Stimulated activated CD4-positive, alpha-beta T cell treated with anti-CD3 and anti-CD28 coated beads, TNF-alpha, amount 100 ng/mL, for 48 hours (primary cell): ENCODE data around the gene RAMP3.
"Not testable (repeated sequence)": the region's sequence is repeated elsewhere in the genome, so short reads cannot be mapped to it uniquely, and the experiment has no call there.

Experiments used
- DNase-seq, 3 donors: peaks; one replicate each; pipeline ENCODE4 v3.0.0-alpha.2; 2020; ENCODE audit warnings: low read depth in 3 of 3

Gene RAMP3

DNA sequence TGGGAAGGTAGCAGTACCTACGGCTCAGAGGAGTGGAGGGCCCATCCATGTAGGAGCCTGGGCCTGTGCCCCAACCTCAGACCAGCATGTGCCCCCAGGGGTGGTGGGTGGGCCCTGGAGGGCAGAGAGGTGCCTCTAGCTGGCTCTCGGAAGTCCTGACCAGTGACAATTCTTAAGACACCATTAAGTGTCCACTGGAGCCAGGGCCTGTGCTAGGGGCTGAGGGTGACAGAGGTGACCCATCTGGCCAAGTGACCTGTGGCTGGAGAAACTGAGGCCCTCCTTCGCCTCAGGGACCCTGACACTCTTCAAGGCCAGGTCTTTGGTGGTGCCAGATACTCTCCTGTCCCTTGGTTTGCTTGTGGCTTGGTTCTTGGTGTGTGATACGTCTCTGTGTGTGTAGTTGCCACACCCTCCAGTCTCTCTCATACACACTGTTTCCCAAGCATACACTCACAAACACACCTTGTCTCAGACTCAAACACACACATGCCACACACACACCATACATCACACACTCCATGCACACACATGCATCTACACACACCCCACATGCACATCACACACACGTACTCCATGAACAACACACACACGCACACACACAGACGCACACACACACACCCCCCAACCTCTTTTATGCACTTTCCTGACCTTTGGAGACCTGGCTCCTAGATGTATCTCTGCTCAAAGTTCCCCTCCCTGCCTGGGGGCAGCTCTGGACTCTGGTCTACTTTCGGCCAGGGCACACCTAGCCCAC is 897 bp upstream of the RAMP3 start:
- no peak for DNase-seq

DNA sequence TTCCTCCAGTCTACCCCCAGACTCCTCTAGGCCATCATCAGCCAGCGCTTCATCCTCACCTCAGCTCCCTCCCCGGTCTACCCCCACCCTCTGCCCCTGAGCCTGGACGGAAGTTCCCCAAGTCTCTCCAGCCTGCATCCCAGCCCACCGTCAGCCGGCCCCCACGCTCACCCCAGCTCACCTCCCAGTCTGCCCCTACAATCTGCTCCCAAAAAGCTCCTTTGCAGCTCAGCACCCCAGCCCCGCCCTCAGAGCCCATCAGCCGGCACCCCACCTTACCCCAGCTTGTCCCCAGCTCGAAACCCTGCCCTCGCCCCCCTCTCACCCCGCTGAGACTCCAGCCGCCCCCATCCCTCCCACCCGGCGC is 322 bp upstream of the RAMP3 start:
- no peak for DNase-seq

DNA sequence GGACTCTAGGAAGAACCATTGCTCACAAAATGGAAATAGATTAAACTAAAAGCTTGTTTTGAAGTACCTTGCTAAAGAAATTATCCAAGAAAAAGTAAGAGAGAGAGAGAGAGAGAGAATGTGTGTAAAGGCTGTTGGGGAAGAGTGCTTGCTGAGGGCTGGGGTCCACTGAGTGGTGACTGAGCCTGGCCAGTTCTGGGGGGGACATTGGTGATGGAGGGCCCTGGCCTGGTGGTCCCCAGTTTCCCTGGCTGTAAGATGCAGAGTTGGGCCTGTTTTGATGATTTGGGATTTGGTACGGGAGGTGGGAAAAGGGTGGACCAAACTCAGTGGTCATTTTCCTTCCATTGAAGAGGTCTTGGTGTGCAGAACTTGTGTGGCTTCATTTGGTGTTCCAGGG is 880 bp downstream of the RAMP3 start:
- DNase-seq: no peak

DNA sequence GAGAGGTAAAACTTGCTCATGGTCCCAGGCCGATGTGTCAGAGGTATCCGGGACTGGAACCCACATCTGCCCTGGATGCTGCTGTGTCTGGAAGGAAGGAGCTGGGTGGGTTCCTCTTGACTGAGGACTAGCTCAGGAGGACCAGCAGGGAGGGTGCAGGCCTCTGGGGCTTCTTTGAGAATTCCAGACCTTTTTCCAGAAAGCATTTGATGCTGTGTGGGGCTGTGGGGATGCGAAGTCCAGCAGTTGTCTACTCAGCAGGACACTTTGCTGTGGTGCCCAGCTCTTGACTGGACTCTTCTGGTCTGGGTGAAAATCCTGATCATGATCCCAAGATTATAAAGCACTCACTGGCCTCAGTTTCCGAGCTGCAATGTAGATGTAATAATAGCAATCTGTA is 1.7 kb downstream of the RAMP3 start:
- no peak for DNase-seq

DNA sequence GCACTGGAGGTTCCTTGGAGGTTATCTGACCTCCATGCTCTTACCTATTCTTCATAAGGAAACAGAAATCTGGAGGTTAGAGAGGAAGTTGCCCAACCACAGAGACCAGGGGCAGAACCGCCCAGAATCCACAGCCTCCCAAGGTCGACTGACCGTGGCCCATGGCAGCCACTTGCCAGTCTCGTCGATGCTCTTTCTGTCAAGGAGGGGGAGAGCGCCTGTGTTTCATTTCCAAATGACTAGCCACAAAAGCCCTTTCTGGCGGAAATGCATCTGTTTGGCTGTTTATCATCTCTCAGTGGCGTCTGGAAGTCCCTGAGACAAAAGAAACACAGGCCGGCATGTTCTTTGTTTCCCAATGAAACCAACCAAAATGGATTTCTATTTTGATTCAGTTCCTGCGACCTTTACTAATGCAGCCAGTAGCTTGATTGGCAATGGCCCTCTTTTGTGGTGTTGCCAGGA is 2.9 kb downstream of the RAMP3 start:
- DNase-seq: no peak

DNA sequence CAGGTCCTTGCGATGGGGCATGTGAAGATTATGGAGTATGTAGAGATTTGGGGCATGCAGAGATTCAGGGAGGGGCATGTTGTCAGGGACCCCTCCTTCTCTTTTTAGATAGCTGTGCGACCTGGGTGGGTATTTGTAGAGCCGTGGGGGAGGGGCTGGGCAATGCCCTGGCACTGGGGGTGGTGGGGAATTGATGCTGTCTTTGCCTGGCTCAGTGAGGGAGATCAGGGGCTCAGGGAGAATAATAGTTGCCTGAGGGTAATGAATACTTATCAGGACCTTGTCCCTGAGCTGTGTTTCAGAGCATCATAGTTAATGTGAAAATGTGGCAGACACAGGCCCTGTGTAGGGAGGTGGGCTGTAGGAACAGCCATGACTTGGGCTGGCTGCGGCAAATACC is 3.5 kb downstream of the RAMP3 start:
- no peak for DNase-seq

DNA sequence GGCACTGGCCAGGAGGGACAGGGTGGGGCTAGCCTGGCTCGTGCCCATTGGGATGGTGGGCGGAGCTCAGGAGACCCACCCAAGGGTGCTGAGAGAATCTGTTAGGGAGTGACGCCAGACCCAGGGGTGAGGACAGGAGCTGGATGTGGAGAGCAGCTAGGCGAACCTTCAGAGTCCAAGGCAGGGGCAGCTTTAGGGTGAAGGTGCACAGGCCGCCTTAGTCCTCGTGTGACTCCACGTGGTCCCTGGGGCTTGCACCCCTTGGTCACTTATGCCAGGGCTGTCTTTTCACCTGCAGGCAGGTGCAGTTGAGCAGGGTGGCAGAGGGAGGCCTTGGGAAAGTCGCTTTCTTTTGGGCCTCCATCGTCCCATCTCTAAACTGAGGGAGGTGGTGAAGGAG is 4.3 kb downstream of the RAMP3 start:
- DNase-seq: no peak

DNA sequence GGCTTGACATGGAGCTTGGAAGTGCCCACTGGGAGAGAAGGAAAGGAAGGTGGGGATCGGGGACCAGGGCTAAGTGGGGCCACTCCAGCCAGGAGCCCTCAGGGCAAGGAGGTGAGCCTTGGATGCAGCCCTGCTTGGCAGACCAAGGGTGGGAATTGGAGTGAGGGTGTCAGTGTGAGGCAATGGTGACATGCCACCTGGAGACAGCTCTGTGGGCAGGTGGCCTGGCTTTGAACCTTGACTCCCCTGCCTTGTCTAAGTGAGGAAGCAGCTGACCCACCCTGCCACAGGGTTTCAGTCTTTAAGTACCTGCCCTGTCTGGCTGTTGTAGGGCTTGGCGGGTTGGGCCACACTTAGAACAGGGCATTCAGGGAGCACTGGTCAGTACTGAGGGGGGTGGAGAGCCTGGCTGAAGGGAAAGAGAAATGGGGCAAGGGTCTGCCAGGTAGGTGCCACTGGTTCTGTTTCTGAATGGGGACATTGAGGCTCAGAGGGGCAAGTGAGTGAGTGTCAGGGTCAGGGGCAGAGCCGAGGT is 4.8 kb downstream of the RAMP3 start:
- no peak for DNase-seq

DNA sequence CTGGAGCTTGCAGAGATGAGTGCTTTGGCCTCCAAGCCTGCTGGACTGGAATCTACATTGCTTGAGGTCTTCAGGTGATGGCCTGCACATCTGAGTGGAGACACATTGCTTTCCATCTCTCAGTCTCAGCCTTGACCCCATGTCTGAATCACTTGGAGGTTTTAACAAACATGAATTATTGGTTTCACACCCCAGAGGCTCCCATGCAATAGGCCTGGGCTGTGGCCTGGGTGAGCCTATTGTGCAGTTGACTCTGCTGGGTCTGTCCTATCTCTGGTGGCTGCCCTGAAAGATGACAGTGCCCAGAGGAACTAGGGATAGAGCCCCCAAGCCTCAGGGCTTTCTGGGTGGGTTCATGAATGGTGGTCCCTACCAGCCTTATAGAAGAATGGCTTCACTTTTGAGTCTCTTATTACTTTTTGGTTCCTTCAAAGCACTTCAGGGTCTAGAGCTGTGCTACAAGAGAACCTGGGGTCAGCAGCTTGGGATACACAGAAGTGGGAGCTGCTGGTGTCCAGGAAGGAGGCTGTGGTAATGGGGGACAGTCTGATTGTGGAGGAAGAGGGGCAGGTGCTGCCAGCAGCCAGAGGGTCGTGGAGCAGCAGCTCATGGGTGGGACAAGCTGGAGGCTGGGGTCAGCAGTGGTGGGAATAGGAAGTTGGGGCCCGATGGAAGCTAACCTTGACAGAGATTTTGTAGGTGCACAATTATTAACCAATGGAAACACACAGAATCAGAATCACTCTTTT is 5.5 kb downstream of the RAMP3 start:
- no peak for DNase-seq

DNA sequence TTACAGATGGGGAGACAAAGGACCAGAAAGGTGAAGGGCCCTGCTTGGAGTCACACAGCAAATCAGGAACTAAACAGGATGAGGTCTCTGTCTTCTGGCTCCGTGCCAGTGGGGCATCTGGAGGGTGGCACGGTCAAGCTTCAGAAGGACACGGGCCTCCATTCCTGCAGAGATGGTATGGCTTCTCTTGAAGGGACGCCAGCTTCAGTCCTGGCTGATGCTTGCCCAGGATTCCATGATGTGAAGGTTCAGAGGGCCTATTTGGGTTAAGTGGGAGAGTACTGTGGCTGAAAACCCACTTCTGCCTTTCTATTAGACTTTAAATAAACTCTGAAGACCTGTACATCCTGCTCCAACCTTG is 6.1 kb downstream of the RAMP3 start:
- no peak for DNase-seq

DNA sequence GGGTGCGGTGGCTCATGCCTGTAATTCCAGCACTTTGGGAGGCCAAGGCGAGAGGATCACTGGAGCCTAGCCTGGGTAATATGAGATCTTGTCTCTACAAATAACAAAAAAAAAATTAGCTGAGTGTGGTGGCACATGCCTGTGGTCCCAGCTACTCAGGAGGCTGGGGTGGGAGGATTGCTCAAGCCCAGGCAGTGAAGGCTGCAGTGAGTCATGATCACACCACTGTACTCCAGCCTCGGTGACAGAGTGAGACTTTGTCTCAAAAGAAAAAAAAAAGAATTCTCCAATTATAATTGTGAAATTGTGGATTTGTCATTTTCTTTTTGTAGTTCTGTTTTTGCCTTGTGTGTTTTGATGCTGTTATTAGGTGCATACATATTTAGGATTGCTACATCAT is 6.7 kb downstream of the RAMP3 start:
- DNase-seq: not testable (repeated sequence)

DNA sequence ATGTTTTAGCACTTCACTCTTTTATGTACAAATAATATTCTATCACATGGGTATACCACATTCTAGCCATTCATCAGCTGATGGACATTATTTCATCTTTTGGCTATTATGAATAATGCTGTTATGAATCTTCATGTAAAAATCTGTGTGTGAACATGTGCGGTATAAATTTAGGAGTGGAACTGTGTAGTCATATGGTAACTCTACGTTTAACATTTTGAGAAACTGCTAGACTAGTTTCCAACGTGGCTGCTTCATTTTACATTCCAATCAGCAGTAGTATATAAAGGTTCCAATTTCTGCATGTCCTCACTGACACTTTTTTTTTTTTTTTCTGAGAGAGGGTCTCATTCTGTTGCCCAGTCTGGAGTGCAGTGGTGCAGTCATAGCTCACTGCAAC is 8.3 kb downstream of the RAMP3 start:
- no peak for DNase-seq

DNA sequence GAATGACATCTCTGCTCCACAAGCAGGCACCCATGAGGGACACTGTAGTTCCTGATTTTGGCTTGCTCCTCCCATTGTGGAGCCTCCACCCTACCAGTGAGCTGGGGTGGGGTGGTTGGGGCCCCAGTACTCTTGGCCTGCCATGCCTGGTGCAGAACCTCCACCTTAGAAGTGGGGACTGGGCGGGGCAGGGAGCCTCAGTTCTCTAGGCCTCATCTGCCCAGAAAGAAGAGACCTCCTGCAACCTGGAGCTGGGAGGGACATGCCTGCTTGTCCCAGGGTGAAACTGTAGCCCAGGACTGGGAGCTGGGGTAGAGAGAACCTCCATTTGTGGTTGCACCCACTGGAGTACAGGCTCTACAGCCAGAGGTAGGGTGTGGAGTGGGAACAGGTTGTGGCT is 14.4 kb downstream of the RAMP3 start:
- no peak for DNase-seq

DNA sequence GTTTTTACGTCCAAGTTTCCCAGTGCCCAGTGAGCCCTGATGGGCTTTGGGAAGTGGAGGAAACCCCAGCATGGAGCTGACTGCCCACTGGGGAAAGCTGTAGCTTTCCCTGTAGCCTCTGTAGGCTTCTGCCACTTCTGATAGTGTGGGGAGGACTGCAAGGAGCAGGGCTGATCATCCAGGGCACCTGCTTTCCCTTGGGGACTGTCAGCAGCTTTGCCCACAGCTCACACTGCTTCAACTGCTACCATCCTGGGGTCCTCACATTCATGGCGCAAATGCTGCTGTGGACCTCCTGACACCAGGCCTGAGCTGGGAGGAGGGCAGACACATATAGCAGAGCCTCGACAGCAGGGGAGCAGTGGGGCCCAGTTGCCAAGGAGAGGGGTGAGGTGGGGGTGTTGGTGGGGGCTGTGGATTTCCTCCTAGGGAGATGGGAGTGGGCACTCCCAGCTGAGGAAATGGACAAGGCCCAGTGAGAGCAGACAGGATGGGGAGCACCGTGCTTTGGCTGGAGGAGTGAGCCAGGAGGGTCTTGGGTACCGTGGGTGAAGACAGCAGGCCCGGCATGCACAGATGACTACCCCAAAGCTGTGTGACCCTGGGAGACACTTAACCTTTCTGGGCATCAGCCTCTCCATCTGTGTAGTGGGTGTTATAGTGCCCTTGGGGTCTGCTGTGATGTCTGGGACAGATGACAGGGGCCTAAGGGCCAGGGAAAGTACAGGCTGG is 16.2 kb downstream of the RAMP3 start:
- no peak for DNase-seq

DNA sequence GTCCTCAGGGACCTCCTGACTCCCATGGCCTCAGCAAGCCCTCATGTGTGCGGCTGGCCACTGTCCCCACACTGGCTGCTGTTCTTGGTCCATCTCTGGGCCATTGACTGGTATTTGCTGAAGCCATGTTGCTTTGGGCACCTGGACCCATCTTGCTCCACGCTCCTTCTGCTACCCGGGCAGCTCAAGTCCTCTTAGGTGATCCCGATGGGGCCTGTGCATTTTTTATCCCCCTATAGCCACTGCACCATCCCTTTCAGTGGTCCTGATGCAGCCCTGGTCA is 16.7 kb downstream of the RAMP3 start:
- no peak for DNase-seq

DNA sequence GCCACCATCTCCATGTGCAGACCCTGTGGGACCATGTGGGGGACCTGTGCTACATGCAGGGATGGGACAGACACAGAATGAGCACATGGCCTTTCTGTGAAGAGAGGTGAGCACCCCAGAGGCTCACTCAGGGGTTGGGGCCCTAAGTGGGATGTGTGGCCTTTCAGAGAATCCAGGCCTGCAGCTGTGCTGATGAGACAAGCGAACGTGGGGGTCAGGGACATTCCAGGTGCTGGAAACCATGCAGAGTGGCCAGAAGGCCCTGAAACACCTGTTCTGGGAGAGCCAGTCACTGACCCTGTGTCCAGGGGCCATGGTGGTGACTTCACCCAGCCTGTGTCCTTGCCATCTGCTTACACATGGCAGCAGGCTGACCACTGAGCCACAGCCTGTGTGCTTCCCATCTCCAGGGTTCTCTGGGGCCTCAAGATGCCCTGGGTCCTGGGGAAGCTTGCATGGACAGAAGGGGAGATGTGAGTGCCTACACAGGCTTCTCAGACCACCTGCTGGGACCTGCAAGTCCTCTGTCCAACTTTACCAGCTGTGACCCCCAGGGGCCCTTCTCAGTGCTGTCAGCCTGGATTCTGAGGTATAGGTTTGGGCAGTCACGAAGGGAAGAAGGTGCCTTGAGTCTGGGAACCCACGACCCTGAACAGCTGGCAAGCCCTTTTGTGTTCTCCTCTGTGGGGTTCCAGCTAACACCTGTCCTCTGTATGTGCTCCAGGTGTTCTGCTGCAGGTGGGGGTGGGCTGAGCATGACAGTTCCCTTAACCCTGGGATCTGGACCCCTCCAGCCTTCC is 17.6 kb downstream of the RAMP3 start:
- no peak for DNase-seq

DNA sequence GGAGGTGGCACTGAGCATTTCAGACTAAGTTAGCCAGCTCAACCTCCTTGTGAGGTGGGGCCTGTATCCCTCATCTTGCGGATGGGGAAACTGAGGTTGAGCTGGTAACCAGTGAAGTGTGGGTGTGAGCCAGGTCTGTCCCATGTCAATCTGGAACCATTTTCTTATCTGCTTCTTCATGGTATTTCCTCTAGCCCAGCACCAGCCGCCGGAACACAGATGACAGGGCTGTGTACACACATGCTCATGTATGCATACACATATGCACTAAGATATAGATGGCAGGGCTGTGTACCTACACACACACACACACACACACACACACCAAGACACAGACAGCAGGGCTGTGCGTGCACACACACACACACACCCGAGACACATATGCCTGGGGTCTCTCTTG is 18.5 kb downstream of the RAMP3 start:
- DNase-seq: no peak

DNA sequence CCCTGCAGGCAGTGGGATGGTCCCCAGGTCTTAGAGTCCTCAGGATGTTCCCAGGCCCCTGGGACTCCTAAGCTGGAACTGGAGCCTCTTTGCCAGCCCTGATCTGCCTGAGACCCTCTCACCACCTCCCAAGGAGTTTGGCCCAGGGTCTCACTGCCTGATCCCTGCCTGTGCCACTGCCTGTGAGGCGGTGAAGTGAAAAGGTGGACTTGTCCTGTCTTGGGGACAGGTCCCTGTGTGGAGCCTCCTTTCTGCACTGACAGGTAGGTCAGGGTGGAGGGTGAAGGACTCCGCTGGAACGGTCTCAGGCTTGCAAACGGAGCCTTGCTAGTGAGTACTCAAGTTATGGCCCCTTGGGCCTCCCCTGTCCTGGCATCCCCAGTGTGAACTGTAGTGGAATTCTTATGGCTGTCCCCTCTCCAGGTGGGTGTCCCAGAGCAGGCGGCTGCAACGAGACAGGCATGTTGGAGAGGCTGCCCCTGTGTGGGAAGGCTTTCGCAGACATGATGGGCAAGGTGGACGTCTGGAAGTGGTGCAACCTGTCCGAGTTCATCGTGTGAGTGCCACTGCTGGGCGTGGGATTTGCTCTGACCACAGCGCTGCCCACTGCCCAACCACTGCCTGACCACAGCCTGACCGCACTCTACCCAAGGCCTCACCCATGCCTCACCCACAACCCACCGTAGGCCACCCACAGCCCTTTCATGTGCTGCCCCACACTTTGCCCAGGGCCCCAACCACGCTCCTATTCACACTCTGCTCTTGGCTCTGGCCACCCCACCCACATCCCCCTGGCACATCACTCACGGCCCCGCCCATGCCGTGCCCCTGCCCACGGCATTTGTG is 19.5 kb downstream of the RAMP3 start:
- no peak for DNase-seq

DNA sequence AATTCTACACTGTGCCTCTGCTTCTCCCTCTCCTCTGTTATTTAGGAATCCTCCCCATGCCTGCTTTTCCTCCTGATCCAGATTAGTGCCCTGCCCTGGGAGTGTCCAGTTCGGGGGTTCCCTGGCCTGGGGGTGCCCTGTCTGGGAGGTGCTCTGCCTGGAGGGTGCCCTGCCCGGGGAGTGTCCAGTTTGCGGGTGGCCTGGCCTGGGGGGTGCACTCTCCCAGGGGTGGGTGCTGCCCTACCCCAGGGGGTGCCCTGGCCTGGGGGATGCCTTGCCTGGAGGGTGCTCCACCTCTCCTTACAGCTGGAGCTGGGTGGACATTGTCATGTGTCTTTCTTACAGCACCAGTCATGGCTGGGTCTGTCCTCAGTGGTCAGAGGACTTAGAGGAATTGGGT is 20.2 kb downstream of the RAMP3 start:
- DNase-seq: no peak

DNA sequence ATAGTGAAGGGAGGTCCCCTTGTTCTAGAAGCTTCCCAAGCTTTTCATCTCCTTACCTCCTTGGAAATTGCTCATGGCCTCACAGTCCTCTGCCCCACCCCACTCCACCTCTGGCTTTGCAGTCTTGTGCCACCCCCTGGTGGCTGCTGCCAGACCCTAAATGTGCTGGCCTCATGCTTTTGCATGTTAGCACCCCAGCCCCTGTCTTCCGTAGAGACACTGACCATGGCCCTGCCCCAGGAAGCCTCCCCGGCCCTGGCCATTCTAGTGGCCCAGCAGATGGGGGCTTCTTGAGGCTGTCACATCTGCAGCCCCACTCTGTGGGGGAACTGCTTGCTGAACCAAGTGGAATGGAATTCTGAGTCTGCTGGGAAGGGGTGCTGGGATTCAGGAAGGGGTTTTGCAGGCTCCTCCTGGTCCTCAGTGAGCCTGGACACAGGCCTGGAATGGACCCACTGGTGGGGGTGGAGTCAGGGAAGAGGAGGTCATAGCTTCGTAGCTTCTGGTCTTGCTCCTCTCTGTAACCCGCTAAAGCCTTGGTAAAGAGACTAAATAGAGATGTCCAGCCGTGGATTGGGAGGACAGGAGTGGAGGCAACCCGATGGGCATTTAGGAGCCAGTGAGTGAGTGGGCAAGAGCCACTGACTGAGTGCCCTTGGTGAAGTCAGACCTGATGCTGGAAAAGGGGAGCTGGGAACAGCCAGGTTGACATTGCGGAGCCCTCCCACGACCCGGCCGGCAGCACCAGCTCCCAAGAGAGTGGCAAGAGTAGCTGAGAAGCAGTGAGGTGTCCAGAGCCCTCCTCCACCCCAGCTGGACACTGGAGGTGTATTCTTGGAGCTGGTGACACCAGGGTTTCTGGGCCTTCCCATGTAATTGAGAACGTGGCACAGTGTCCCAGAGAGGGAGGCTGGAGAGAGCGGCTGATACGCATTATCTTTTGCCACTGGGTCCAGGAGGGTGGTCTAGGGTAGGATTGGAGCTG is 20.9 kb downstream of the RAMP3 start:
- DNase-seq: no peak
